BLaER1 treated with 17β-estradiol and CSF1 and Interleukin-3, amounts not matched to agents 10 nM and 100 nM (cell line): Measurements from ENCODE around the gene ZSCAN10.

Experiments used
- H3K27ac ChIP-seq, 11 experiments: shearing (Covaris generic); formaldehyde crosslinking; 2 replicates each; pipeline ENCODE4 v1.8.1; 2022
- H3K27me3 ChIP-seq, 11 experiments: shearing (Covaris generic); formaldehyde crosslinking; 2 replicates each; pipeline ENCODE4 v1.8.1; 2022
- H3K36me3 ChIP-seq, 11 experiments: shearing (Covaris generic); formaldehyde crosslinking; 2 replicates each; pipeline ENCODE4 v1.8.1; 2022
- H3K4me1 ChIP-seq, 10 experiments: shearing (Covaris generic); formaldehyde crosslinking; 2 replicates each; pipeline ENCODE4 v1.8.1; 2022
- H3K4me2 ChIP-seq, 11 experiments: shearing (Covaris generic); formaldehyde crosslinking; 2 replicates each; pipeline ENCODE4 v1.8.1; 2022
- H3K4me3 ChIP-seq, 10 experiments: shearing (Covaris generic); formaldehyde crosslinking; 2 replicates each; pipeline ENCODE4 v1.8.1; 2022
- H3K9ac ChIP-seq, 11 experiments: shearing (Covaris generic); formaldehyde crosslinking; 2 replicates each; pipeline ENCODE4 v1.8.1; 2022
- H3K9me3 ChIP-seq, 11 experiments: shearing (Covaris generic); formaldehyde crosslinking; replicated peaks in 1 of 11; 2 replicates each; pipeline ENCODE4 v1.8.1; 2022
- H4K20me1 ChIP-seq, 11 experiments: shearing (Covaris generic); formaldehyde crosslinking; 2 replicates each; pipeline ENCODE4 v1.8.1; 2022
- Cebpa-rat ChIP-seq, 11 experiments: shearing (Covaris generic); IDR thresholded peaks; 2 replicates each; pipeline ENCODE4 v1.8.1; 2022

ZSCAN10 gene

DNA sequence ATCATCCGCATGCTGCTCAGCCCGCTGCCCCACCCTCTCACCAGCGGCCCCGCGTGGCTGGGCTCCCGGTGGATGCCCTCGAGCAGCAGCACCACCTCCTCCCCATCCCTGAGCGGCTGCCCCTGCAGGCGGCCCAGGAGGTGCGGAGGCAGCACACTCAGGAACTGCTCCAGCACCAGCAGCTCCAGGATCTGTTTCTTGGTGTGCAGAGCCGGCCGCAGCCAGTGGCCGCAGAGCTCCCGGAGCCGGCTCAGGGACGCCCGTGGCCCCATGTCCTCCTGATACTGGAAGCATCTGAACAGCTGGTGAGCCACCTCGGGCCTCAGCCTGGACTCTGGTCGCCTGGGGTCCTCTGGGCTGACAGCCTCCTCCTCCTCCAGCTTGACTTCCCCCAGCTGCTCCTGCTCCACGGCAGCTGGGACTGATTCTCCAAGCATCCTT lies 6.6 kb downstream of the ZSCAN10 start:
- Histone ChIP-seq H3K27ac (no peak overlapping the region), H3K4me3 (no peak overlapping the region), H4K20me1 (no peaks in the 10 kb centered on the region), H3K4me1 (peaks cover 27 to 83% (median 76%) of the 10 kb centered on the region in 10 experiments), H3K4me2 (peak overlapping the region in 9 of 11 experiments; percentile 51 to 86 (median 71); a peak in 17 of 22 replicates), H3K9ac (peak overlapping the region in 2 of 11 experiments; percentile 6 to 16; a peak in 2 of 22 replicates), H3K27me3 (peaks cover 0 to 4% (median 0%) of the 10 kb centered on the region in 11 experiments; a peak in 1 of 22 replicates), H3K9me3 (no peaks in the 10 kb centered on the region), H3K36me3 (no peaks in the 10 kb centered on the region)
- TF ChIP-seq Cebpa-rat (IDR thresholded peaks at IDR 0.05): no peak

- Histone ChIP-seq H3K4me3 (no peak overlapping the region), H4K20me1 (no peaks in the 10 kb centered on the region), H3K36me3 (no peaks in the 10 kb centered on the region), H3K9me3 (no peaks in the 10 kb centered on the region), H3K27ac (peak overlapping the region in 2 of 11 experiments; percentile 4 to 24; a peak in 3 of 22 replicates), H3K9ac (peak overlapping the region in 6 of 11 experiments; percentile 1 to 28 (median 11); a peak in 3 of 22 replicates), H3K4me1 (peaks cover 36 to 83% (median 76%) of the 10 kb centered on the region in 10 experiments), H3K27me3 (peaks cover 0 to 4% (median 0%) of the 10 kb centered on the region in 11 experiments; a peak in 1 of 22 replicates), H3K4me2 (peak overlapping the region in 9 of 11 experiments; percentile 51 to 86 (median 71); a peak in 18 of 22 replicates)
- TF ChIP-seq Cebpa-rat (IDR thresholded peaks at IDR 0.05): no peak
Measured at GRCh38 chr16:3091551-3091950, 7.5 kb downstream of the ZSCAN10 start.

DNA sequence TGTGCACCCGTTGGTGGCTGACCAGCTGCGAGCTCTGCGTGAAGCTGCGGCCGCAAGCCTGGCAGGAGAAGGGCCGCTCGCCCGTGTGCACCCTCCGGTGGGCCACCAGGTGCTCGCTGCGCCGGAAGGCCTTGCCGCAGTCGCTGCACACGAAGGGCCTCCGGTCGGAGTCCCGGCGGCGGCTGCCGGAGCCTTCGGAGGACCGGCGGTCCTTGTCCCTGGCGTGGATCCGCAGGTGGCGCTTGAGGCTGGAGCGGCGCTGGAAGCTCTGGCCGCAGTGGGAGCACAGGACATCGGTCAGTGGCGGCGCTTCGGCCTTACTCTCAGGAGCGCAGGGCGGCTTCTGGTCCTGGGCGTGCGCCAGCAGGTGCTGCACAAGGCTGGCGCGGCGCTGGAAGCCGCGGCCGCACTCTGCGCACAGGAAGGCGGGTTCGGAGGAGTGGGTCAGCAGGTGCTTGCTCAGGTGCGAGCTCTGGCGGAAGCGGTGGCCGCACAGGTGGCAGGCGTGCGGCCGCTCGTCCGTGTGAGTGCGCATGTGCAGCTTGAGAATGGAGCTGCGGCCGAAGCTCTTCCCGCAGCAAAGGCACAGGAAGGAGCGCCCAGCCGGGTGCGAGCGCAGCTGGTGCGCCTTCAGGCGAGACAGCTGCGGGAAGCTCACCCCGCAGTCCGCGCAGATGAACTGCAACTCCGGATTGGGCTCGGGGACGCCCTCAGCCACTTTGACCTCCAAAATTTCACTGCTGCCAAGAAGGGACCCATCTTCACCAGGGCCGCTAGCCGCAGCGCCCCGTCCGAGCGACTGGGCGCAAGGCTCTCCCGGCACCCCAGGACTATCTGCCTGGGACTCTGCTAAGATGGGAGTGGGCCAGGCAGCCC lies 9.1 kb downstream of the ZSCAN10 start:
- H3K36me3 ChIP-seq: no peaks in the 10 kb centered on the region
- H3K4me2 ChIP-seq: no peak overlapping the region
- H3K9ac ChIP-seq: no peak overlapping the region
- peaks cover 0 to 4% (median 0%) of the 10 kb centered on the region in 11 experiments; a peak in 1 of 22 replicates for H3K27me3 ChIP-seq
- H3K4me3 ChIP-seq: no peak overlapping the region
- H3K4me1 ChIP-seq: peaks cover 40 to 86% (median 76%) of the 10 kb centered on the region in 10 experiments
- H4K20me1 ChIP-seq: no peaks in the 10 kb centered on the region
- no peak for TF ChIP-seq Cebpa-rat (IDR thresholded peaks at IDR 0.05)
- H3K9me3 ChIP-seq: no peaks in the 10 kb centered on the region
- no peak overlapping the region for H3K27ac ChIP-seq

DNA sequence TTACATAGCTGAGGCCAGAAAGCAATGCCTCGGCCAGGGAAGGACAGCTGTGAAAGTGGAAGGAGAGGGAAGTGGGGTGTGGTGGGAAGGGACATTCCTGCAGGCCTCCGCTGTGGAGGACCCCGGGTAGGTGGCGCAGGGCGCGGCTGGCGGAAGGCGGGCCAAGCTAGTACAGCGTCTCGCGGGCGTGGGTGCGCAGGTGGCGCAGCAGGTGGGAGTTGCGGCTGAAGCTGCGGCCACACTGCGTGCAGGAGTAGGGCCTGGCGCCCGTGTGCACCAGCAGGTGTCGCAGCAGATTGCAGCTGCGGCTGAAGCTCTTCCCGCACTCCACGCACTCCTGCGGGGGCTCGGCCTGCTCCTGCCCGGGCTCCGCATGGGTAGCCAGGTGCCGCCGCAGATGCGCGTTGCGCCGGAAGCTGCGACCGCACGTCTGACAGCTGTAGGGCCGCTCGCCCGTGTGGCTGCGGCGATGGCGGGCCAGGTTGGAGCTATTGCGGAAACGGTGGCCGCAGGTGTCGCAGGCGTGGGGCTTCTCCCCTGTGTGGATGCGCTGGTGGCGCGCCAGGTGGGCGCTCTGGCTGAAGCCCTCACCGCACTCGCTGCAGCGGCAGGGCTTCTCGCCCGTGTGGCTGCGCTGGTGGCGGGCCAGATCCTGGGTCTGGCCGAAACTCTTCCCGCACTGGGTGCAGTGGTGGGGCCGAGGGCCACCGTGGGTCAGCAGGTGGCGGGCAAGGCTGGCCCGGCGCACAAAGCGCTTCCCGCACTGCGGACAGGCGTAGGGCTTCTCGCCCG lies 10.0 kb downstream of the ZSCAN10 start:
- Histone ChIP-seq H3K4me2 (peak overlapping the region in 9 of 11 experiments; percentile 80 to 100 (median 90); a peak in 13 of 22 replicates), H3K27ac (peak overlapping the region in 1 of 11 experiments; percentile 78; a peak in 1 of 22 replicates), H3K27me3 (peaks cover 0 to 4% (median 0%) of the 10 kb centered on the region in 11 experiments; a peak in 1 of 22 replicates), H3K4me1 (peaks cover 41 to 89% (median 77%) of the 10 kb centered on the region in 10 experiments), H3K9ac (no peak overlapping the region), H3K4me3 (no peak overlapping the region), H4K20me1 (no peaks in the 10 kb centered on the region), H3K36me3 (no peaks in the 10 kb centered on the region), H3K9me3 (no peaks in the 10 kb centered on the region)
- no peak for TF ChIP-seq Cebpa-rat (IDR thresholded peaks at IDR 0.05)

DNA sequence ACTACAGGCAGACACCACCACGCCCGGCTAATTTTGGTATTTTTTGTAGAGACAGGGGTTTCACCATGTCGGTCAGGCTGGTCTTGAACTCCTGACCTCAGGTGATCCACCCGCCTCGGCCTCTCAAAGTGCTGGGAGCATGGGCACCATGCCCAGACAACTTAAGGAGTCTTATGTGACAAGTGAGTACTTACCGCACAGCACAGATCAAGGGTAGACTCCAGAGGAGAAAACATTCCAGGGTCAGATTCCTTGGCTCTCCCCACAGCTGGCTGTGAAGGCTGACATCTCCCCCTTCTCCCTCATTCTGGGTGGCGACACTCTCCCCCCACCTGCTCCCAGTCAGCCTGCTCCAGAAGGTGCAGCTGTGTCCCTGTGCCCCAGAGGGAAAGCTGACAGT lies 10.6 kb downstream of the ZSCAN10 start:
- peak overlapping the region in 3 of 11 experiments; percentile 64 to 79 (median 78); a peak in 4 of 22 replicates for H3K27ac ChIP-seq
- H3K4me3 ChIP-seq: no peak overlapping the region
- H4K20me1 ChIP-seq: no peaks in the 10 kb centered on the region
- H3K9me3 ChIP-seq: no peaks in the 10 kb centered on the region
- H3K4me1 ChIP-seq: peaks cover 41 to 84% (median 71%) of the 10 kb centered on the region in 10 experiments
- H3K4me2 ChIP-seq: peak overlapping the region in 10 of 11 experiments; percentile 80 to 100 (median 88); a peak in 20 of 22 replicates
- no peak for TF ChIP-seq Cebpa-rat (IDR thresholded peaks at IDR 0.05)
- H3K9ac ChIP-seq: peak overlapping the region in 3 of 11 experiments; percentile 9 to 68 (median 66); a peak in 2 of 22 replicates
- H3K27me3 ChIP-seq: peaks cover 0 to 4% (median 0%) of the 10 kb centered on the region in 11 experiments; a peak in 1 of 22 replicates
- H3K36me3 ChIP-seq: no peaks in the 10 kb centered on the region

- H4K20me1 ChIP-seq: no peaks in the 10 kb centered on the region
- peaks cover 0 to 3% (median 0%) of the 10 kb centered on the region in 11 experiments; a peak in 1 of 22 replicates for H3K27me3 ChIP-seq
- H3K27ac ChIP-seq: peak overlapping the region; percentile 51 to 79 (median 65); a peak in 21 of 22 replicates
- H3K4me3 ChIP-seq: peak overlapping the region; percentile 1 to 62 (median 46); a peak in 18 of 20 replicates
- H3K4me2 ChIP-seq: peak overlapping the region; percentile 80 to 100 (median 90)
- no peaks in the 10 kb centered on the region for H3K36me3 ChIP-seq
- H3K4me1 ChIP-seq: peaks cover 41 to 75% (median 62%) of the 10 kb centered on the region in 10 experiments
- peak overlapping the region; percentile 44 to 76 (median 63); a peak in 19 of 22 replicates for H3K9ac ChIP-seq
- TF ChIP-seq Cebpa-rat (IDR thresholded peaks at IDR 0.05): no peak
- no peaks in the 10 kb centered on the region for H3K9me3 ChIP-seq
Measured at GRCh38 chr16:3087243-3088235, 11.6 kb downstream of the ZSCAN10 start.

GRCh38 chr16:3086596-3087242 lies 12.4 kb downstream of the ZSCAN10 start:
- peaks cover 34 to 66% (median 53%) of the 10 kb centered on the region in 10 experiments for H3K4me1 ChIP-seq
- H3K27me3 ChIP-seq: no peaks in the 10 kb centered on the region
- no peaks in the 10 kb centered on the region for H3K9me3 ChIP-seq
- H4K20me1 ChIP-seq: no peaks in the 10 kb centered on the region
- H3K9ac ChIP-seq: peak overlapping the region; percentile 44 to 76 (median 63); a peak in 21 of 22 replicates
- H3K4me2 ChIP-seq: peak overlapping the region; percentile 80 to 100 (median 90)
- peak overlapping the region; percentile 1 to 62 (median 46); a peak in 17 of 20 replicates for H3K4me3 ChIP-seq
- no peaks in the 10 kb centered on the region for H3K36me3 ChIP-seq
- no peak for TF ChIP-seq Cebpa-rat (IDR thresholded peaks at IDR 0.05)
- peak overlapping the region; percentile 51 to 79 (median 65); a peak in 21 of 22 replicates for H3K27ac ChIP-seq
